ENCODE measurements around the gene CENPF. TPM values are rescaled to one million over a fixed set of nuclear protein-coding genes. Genes with fewer than 3 reads are reported as not detected.

CENPF gene
- total and polyA plus RNA-seq, 9 donors = 25.5 to 54.2 (median 40.7) TPM

DNA sequence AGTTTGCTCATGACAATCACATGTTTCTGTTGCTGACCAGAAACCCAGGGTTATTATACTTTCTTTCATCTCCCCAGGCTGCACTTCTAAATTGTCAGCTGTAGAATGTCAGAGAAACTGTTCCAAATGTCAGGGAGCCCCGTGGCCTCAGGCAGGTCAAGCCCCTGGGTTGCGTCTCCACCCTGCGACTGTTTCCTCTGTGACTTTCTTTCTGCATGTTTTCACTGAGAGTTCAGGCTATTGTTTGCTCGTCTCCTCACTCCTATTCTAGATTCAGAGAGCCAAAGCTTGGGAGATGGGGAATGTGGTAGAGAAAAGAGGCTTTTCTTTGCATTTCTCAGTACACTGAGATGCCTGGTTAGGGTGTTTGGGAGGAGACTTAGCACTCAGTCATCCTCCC is 97.4 kb downstream of the CENPF start:
- Histone ChIP-seq H3K4me1 (ENCODE audit: control insufficient read depth, insufficient read depth, low read length) (no peaks in the 10 kb centered on the region), H3K4me3 (ENCODE audit: low read length) (no peak overlapping the region), H3K9me3 (replicated peaks; ENCODE audit: control insufficient read depth, low read depth, low read length) (peaks cover 2% of the 10 kb centered on the region), H3K27ac (ENCODE audit: low read length) (no peak overlapping the region), H3K27me3 (ENCODE audit: control insufficient read depth, insufficient read depth, low read length) (no peaks in the 10 kb centered on the region), H3K36me3 (ENCODE audit: control insufficient read depth, insufficient read depth, low read length) (no peaks in the 10 kb centered on the region)
- WGBS (ENCODE audit: insufficient coverage) = 0% methylated on average over 1 of the region's 4 CpGs
- no peak for DNase-seq

DNA sequence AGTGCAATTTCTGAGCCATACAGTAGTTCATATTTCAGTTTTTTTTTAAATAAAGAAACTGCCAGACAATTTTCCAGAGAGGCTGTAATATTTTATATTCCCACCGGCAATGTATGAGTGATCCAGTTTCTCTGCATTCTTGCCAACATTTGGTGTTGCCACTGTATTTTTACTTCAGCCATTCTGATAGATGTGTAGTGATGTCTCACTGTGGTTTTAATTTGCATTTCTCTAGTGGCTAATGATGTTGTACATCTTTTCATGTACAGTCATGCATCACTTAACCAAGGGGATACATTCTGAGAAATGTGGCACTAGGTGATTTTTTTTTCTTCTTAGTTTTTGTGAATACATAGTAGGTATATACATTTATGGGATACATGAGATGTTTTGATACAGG is 99.6 kb downstream of the CENPF start:
- no peak for DNase-seq
- no peaks in the 10 kb centered on the region for H3K36me3 ChIP-seq (ENCODE audit: control insufficient read depth, insufficient read depth, low read length)
- WGBS (ENCODE audit: insufficient coverage) = no CpG with 5 or more reads among the region's 1 CpG
- no peaks in the 10 kb centered on the region for H3K27me3 ChIP-seq (ENCODE audit: control insufficient read depth, insufficient read depth, low read length)
- H3K4me1 ChIP-seq (ENCODE audit: control insufficient read depth, insufficient read depth, low read length) = no peaks in the 10 kb centered on the region
- no peak overlapping the region for H3K27ac ChIP-seq (ENCODE audit: low read length)
- H3K9me3 ChIP-seq (replicated peaks; ENCODE audit: control insufficient read depth, low read depth, low read length) = peaks cover 2% of the 10 kb centered on the region
- no peak overlapping the region for H3K4me3 ChIP-seq (ENCODE audit: low read length)

DNA sequence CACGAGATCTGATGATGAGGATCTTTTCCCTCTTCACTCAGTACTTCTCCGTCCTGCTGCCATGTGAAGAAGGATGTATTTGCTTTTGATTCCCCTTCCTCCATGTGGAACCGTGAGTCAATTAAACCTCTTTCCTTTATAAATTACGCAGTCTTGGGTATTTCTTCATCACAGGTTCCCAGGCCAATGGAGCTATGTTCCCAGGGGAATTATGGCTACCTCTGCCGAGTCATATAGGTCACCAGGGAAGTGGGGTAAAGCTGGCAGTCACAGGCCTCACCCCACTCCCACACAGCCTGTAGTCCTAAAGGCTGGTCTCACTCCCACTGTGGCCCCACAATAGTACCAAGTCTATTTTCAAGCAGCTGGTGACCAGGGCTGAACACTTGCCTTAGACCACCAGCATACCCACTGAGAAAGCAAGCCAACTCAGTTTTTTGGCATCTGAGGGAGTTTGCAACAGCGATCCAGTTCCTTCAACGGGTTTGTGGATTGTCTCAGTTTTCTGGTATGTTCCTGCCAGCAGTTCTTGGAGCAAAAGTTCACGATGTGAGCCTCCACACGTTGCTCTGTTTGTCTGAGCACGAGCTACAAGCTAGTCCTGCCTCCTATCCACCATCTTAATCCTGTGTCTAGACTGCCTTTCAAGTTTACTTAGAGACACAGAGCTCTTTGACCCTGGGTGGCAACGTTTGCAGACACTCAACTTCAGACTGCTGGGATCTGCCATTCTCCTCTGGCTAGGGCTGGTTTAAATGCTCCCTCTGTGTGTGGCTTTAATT is 104.5 kb downstream of the CENPF start:
- Histone ChIP-seq H3K4me3 (ENCODE audit: low read length) (no peak overlapping the region), H3K27ac (ENCODE audit: low read length) (no peak overlapping the region), H3K4me1 (ENCODE audit: control insufficient read depth, insufficient read depth, low read length) (no peaks in the 10 kb centered on the region), H3K9me3 (replicated peaks; ENCODE audit: control insufficient read depth, low read depth, low read length) (peaks cover 2% of the 10 kb centered on the region), H3K36me3 (ENCODE audit: control insufficient read depth, insufficient read depth, low read length) (no peaks in the 10 kb centered on the region), H3K27me3 (ENCODE audit: control insufficient read depth, insufficient read depth, low read length) (no peaks in the 10 kb centered on the region)
- whole genome bisulfite sequencing (ENCODE audit: insufficient coverage) = 67% methylated on average over 5 of the region's 11 CpGs
- no peak for DNase-seq

DNA sequence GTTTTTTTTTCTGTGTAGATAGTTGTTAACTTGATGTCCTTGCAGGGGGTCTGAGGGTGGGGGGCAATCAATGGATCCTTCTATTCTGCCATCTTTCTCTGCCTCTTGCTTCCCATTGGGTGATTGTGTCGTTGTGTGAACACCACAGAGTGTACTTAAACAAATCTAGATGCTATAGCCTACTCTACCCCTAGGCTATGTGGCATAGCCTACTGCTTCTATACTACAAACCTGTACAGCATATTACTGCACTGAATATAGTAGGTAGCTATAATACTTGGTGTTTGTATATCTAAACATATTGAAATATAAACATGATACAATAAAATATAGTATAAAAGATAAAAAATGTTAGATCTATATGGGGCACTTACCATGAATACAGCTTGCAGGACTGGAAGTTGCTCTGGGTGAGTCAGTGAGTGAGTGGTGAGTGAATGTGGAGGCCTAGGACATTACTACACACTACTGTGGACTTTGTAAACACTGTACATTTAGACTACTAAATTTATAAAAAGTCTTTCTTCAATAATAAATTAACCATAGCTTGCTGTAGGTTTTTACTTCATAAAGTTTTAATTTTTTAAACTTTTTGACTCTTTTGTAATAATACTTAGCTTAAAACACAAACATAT is 105.4 kb downstream of the CENPF start:
- Histone ChIP-seq H3K36me3 (ENCODE audit: control insufficient read depth, insufficient read depth, low read length) (no peaks in the 10 kb centered on the region), H3K27me3 (ENCODE audit: control insufficient read depth, insufficient read depth, low read length) (no peaks in the 10 kb centered on the region), H3K27ac (ENCODE audit: low read length) (no peak overlapping the region), H3K4me3 (ENCODE audit: low read length) (no peak overlapping the region), H3K9me3 (replicated peaks; ENCODE audit: control insufficient read depth, low read depth, low read length) (no peaks in the 10 kb centered on the region), H3K4me1 (ENCODE audit: control insufficient read depth, insufficient read depth, low read length) (no peaks in the 10 kb centered on the region)
- no CpG with 5 or more reads among the region's 1 CpG for WGBS (ENCODE audit: insufficient coverage)
- no peak for DNase-seq

DNA sequence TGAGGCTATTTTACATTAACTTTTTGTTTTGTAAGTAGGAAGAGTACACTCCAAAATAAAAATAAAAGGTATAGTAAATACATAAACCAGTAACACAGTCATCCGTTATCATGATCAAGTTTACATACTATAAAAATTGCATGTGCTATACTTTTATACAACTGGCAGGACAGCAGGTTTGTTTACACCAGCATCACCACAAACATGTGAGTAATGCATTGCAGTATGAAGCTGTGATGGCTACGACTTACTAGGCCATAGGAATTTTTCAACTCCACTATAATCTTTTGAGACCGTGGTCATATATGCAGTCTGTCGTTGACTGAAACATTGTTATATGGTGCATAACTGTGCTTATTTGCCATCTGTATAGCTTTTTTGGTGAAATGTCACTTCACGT is 106.2 kb downstream of the CENPF start:
- no peak for DNase-seq
- Histone ChIP-seq H3K9me3 (replicated peaks; ENCODE audit: control insufficient read depth, low read depth, low read length) (no peaks in the 10 kb centered on the region), H3K4me1 (ENCODE audit: control insufficient read depth, insufficient read depth, low read length) (no peaks in the 10 kb centered on the region), H3K27ac (ENCODE audit: low read length) (no peak overlapping the region), H3K4me3 (ENCODE audit: low read length) (no peak overlapping the region), H3K36me3 (ENCODE audit: control insufficient read depth, insufficient read depth, low read length) (no peaks in the 10 kb centered on the region), H3K27me3 (ENCODE audit: control insufficient read depth, insufficient read depth, low read length) (no peaks in the 10 kb centered on the region)
- WGBS (ENCODE audit: insufficient coverage) = no CpG with 5 or more reads among the region's 5 CpGs

DNA sequence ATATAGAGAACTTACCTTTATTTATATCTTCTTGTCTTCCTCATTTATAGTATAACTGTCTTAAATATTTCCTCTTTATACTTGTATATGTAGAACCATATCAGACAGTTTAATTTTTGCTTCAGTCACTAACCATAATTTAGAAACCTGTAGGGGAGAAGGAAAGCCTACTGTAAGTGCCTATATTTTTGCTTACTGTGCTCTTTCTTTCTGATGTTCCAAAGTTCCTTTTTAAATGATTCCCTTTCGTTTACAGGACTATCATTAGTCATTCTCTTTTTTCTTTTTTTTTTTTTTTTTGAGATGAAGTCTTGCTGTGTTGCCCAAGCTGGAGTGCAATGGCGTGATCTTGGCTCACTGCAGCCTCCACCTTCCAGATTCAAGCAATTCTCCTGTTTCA is 109.7 kb downstream of the CENPF start:
- DNase-seq = no peak
- Histone ChIP-seq H3K27ac (ENCODE audit: low read length) (no peak overlapping the region), H3K4me3 (ENCODE audit: low read length) (no peak overlapping the region), H3K27me3 (ENCODE audit: control insufficient read depth, insufficient read depth, low read length) (no peaks in the 10 kb centered on the region), H3K9me3 (replicated peaks; ENCODE audit: control insufficient read depth, low read depth, low read length) (no peaks in the 10 kb centered on the region), H3K36me3 (ENCODE audit: control insufficient read depth, insufficient read depth, low read length) (no peaks in the 10 kb centered on the region), H3K4me1 (ENCODE audit: control insufficient read depth, insufficient read depth, low read length) (no peaks in the 10 kb centered on the region)
- WGBS (ENCODE audit: insufficient coverage) = no CpG with 5 or more reads among the region's 2 CpGs

Other genes with a start within 250 kb of the CENPF start
- gene PTPN14, start 51.6 kb upstream of the CENPF start, total RNA-seq = 14.6 TPM
- gene PTPN14, start 51.6 kb upstream of the CENPF start, polyA plus RNA-seq (ENCODE audit: insufficient read depth in 1 of 8, insufficient read length in 8 of 8, low replicate concordance in 1 of 8) = 10 to 100 TPM in 7 of 8 donors, 1 to 10 TPM in 1; 9.4 to 25.2 (median 16.1) TPM